Measurements from ENCODE around the gene TBCA.

DNA sequence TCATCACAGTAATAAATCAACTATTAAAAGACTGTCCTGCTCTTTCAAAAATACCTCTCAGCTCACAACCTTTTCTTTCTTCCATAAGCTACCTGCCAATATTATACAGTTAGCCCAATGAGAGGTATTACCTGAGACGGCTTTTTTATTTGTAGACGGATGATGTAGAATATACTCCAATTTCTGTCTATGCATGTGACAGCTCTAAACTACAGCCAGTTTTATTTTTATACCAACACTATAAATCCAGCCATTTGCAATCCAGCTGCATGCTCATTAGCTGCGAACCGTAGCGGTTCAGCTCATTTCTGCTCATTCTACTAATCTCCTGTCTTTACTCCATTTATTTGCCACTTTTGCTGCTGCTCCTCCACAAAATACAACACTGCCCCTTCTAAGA, 51.2 kb downstream of the TBCA start:
- TF ChIP-seq, protein P1, sequence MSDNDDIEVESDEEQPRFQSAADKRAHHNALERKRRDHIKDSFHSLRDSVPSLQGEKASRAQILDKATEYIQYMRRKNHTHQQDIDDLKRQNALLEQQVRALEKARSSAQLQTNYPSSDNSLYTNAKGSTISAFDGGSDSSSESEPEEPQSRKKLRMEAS (IDR thresholded peaks at IDR 0.05; ENCODE audit: low read depth), result no peak
- TF ChIP-seq, protein P2, sequence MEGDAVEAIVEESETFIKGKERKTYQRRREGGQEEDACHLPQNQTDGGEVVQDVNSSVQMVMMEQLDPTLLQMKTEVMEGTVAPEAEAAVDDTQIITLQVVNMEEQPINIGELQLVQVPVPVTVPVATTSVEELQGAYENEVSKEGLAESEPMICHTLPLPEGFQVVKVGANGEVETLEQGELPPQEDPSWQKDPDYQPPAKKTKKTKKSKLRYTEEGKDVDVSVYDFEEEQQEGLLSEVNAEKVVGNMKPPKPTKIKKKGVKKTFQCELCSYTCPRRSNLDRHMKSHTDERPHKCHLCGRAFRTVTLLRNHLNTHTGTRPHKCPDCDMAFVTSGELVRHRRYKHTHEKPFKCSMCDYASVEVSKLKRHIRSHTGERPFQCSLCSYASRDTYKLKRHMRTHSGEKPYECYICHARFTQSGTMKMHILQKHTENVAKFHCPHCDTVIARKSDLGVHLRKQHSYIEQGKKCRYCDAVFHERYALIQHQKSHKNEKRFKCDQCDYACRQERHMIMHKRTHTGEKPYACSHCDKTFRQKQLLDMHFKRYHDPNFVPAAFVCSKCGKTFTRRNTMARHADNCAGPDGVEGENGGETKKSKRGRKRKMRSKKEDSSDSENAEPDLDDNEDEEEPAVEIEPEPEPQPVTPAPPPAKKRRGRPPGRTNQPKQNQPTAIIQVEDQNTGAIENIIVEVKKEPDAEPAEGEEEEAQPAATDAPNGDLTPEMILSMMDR (IDR thresholded peaks at IDR 0.05), result no peak
- TF ChIP-seq, protein P3, sequence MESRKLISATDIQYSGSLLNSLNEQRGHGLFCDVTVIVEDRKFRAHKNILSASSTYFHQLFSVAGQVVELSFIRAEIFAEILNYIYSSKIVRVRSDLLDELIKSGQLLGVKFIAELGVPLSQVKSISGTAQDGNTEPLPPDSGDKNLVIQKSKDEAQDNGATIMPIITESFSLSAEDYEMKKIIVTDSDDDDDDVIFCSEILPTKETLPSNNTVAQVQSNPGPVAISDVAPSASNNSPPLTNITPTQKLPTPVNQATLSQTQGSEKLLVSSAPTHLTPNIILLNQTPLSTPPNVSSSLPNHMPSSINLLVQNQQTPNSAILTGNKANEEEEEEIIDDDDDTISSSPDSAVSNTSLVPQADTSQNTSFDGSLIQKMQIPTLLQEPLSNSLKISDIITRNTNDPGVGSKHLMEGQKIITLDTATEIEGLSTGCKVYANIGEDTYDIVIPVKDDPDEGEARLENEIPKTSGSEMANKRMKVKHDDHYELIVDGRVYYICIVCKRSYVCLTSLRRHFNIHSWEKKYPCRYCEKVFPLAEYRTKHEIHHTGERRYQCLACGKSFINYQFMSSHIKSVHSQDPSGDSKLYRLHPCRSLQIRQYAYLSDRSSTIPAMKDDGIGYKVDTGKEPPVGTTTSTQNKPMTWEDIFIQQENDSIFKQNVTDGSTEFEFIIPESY (IDR thresholded peaks at IDR 0.05; ENCODE audit: borderline replicate concordance, low read depth), result no peak
- TF ChIP-seq RAD21 (IDR thresholded peaks at IDR 0.05; ENCODE audit: low read length), result no peak
- TF ChIP-seq RCOR1 (IDR thresholded peaks at IDR 0.05; ENCODE audit: low read length), result no peak
- TF ChIP-seq POLR2AphosphoS5 (IDR thresholded peaks at IDR 0.05; ENCODE audit: low read depth, low read length), result no peak
- TF ChIP-seq JUND (IDR thresholded peaks at IDR 0.05), result no peak
- TF ChIP-seq EP300 (IDR thresholded peaks at IDR 0.05; ENCODE audit: borderline replicate concordance in 1 of 2, low read depth in 1 of 2, low read length in 1 of 2), result no peak
- TF ChIP-seq TAF1 (IDR thresholded peaks at IDR 0.05; ENCODE audit: borderline replicate concordance, low read depth, low read length), result no peak
- TF ChIP-seq FOSL2 (IDR thresholded peaks at IDR 0.05; ENCODE audit: borderline replicate concordance, low read depth), result no peak
- TF ChIP-seq GABPA (IDR thresholded peaks at IDR 0.05; ENCODE audit: low read depth), result no peak
- no peak for TF ChIP-seq TEAD4 (IDR thresholded peaks at IDR 0.05; ENCODE audit: borderline replicate concordance, insufficient read depth)
- TF ChIP-seq, protein P4, sequence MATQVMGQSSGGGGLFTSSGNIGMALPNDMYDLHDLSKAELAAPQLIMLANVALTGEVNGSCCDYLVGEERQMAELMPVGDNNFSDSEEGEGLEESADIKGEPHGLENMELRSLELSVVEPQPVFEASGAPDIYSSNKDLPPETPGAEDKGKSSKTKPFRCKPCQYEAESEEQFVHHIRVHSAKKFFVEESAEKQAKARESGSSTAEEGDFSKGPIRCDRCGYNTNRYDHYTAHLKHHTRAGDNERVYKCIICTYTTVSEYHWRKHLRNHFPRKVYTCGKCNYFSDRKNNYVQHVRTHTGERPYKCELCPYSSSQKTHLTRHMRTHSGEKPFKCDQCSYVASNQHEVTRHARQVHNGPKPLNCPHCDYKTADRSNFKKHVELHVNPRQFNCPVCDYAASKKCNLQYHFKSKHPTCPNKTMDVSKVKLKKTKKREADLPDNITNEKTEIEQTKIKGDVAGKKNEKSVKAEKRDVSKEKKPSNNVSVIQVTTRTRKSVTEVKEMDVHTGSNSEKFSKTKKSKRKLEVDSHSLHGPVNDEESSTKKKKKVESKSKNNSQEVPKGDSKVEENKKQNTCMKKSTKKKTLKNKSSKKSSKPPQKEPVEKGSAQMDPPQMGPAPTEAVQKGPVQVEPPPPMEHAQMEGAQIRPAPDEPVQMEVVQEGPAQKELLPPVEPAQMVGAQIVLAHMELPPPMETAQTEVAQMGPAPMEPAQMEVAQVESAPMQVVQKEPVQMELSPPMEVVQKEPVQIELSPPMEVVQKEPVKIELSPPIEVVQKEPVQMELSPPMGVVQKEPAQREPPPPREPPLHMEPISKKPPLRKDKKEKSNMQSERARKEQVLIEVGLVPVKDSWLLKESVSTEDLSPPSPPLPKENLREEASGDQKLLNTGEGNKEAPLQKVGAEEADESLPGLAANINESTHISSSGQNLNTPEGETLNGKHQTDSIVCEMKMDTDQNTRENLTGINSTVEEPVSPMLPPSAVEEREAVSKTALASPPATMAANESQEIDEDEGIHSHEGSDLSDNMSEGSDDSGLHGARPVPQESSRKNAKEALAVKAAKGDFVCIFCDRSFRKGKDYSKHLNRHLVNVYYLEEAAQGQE (IDR thresholded peaks at IDR 0.05; ENCODE audit: low read depth, low read length), result no peak
